DOHH2 (cell line): ENCODE measurements around the gene OR2L3.

Experiments
- H3F3A ChIP-seq: fragments of 200-600 bp; sonication (generic), shearing (Covaris generic); 2 replicates; pipeline ENCODE4 v1.6.0; 2016; ENCODE audit warnings: antibody characterized with exemption, mild to moderate bottlenecking; ENCODE audit not compliant: control insufficient read depth, insufficient read depth
- H3K27ac ChIP-seq: fragments of 200-600 bp; sonication (generic); 2 replicates; pipeline ENCODE4 v1.5.1; 2014; ENCODE audit warnings: low read depth, mild to moderate bottlenecking, low read length, moderate library complexity
- H3K27me3 ChIP-seq: fragments of 200-600 bp; sonication (generic); 2 replicates; pipeline ENCODE4 v1.6.1; 2014; ENCODE audit warnings: mild to moderate bottlenecking, low read length, mixed read lengths; ENCODE audit not compliant: control insufficient read depth
- H3K36me3 ChIP-seq: fragments of 200-600 bp; sonication (generic); 2 replicates; pipeline ENCODE4 v1.6.1; 2014; ENCODE audit warnings: mild to moderate bottlenecking, low read length, moderate library complexity, mixed read lengths; ENCODE audit not compliant: control insufficient read depth
- H3K4me1 ChIP-seq: fragments of 200-600 bp; sonication (generic); 2 replicates; pipeline ENCODE4 v1.6.1; 2014; ENCODE audit warnings: mild to moderate bottlenecking, low read length, mixed read lengths; ENCODE audit not compliant: control insufficient read depth
- H3K4me2 ChIP-seq: fragments of 200-600 bp; sonication (generic); 2 replicates; pipeline ENCODE4 v1.6.0; 2014; ENCODE audit warnings: mild to moderate bottlenecking, low read length, moderate library complexity
- H3K4me3 ChIP-seq: fragments of 200-600 bp; sonication (generic); 2 replicates; pipeline ENCODE4 v1.5.1; 2014; ENCODE audit warnings: mild to moderate bottlenecking, low read length, mixed read lengths
- H3K79me2 ChIP-seq: fragments of 200-600 bp; sonication (generic); 2 replicates; pipeline ENCODE4 v1.6.1; 2014; ENCODE audit warnings: mild to moderate bottlenecking, low read length, mixed read lengths; ENCODE audit not compliant: control insufficient read depth
- H3K9me2 ChIP-seq: fragments of 200-600 bp; sonication (generic); replicated peaks from 2 replicates; pipeline ENCODE4 v1.6.1; 2014; ENCODE audit warnings: mild to moderate bottlenecking, low read length, mixed read lengths; ENCODE audit not compliant: control insufficient read depth
- H3K9me3 ChIP-seq: fragments of 200-600 bp; sonication (generic); 2 replicates; pipeline ENCODE4 v1.6.1; 2014; ENCODE audit warnings: antibody characterized with exemption, low read length, mixed read lengths; ENCODE audit not compliant: control insufficient read depth, insufficient read depth
- H4K20me1 ChIP-seq: fragments of 200-600 bp; sonication (generic); 2 replicates; pipeline ENCODE4 v1.6.0; 2014; ENCODE audit warnings: low read depth, mild to moderate bottlenecking, antibody characterized with exemption, low read length, moderate library complexity; ENCODE audit not compliant: control insufficient read depth, insufficient read depth
- CTCF ChIP-seq: fragments of 200-600 bp; sonication (generic); IDR thresholded peaks from one replicate; pipeline ENCODE4 v1.5.1; 2014; ENCODE audit warnings: antibody characterized with exemption, mild to moderate bottlenecking, low read depth, low read length; ENCODE audit not compliant: poor library complexity, severe bottlenecking
- EZH2phosphoT487 ChIP-seq: fragments of 200-600 bp; sonication (generic); IDR thresholded peaks from 2 replicates; pipeline ENCODE4 v1.6.1; 2017; ENCODE audit warnings: borderline replicate concordance, mild to moderate bottlenecking, antibody characterized with exemption, low read length, moderate library complexity, mixed read lengths

OR2L3 gene

GRCh38 chr1:248007778-248008177 lies 38.9 kb upstream of the OR2L3 start:
- Histone ChIP-seq H3K36me3 (no peaks in the 10 kb centered on the region), H3K4me1 (no peaks in the 10 kb centered on the region), H3K79me2 (no peaks in the 10 kb centered on the region), H3F3A (no peaks in the 10 kb centered on the region), H3K4me2 (no peak overlapping the region), H4K20me1 (no peaks in the 10 kb centered on the region), H3K27ac (no peak overlapping the region), H3K9me2 (no peaks in the 10 kb centered on the region; the same call in 1 of the 2 replicates), H3K27me3 (no peaks in the 10 kb centered on the region), H3K9me3 (peaks cover 4% of the 10 kb centered on the region; the same call in 1 of the 2 replicates), H3K4me3 (no peak overlapping the region)
- no peak for TF ChIP-seq EZH2phosphoT487
- TF ChIP-seq CTCF: no peak

- no peaks in the 10 kb centered on the region for H3K36me3 ChIP-seq
- H3F3A ChIP-seq: no peaks in the 10 kb centered on the region
- H3K4me2 ChIP-seq: no peak overlapping the region
- H3K27me3 ChIP-seq: no peaks in the 10 kb centered on the region
- no peaks in the 10 kb centered on the region for H3K4me1 ChIP-seq
- peaks cover 4% of the 10 kb centered on the region; the same call in 1 of the 2 replicates for H3K9me3 ChIP-seq
- TF ChIP-seq CTCF (no peak), EZH2phosphoT487 (no peak)
- no peak overlapping the region for H3K4me3 ChIP-seq
- H3K79me2 ChIP-seq: no peaks in the 10 kb centered on the region
- H4K20me1 ChIP-seq: no peaks in the 10 kb centered on the region
- no peak overlapping the region for H3K27ac ChIP-seq
- H3K9me2 ChIP-seq: no peaks in the 10 kb centered on the region; the same call in 1 of the 2 replicates
Observed at GRCh38 chr1:248009681-248010080, 37.0 kb upstream of the OR2L3 start.

- Histone ChIP-seq H3K9me3 (peaks cover 4% of the 10 kb centered on the region; the same call in 1 of the 2 replicates), H3F3A (no peaks in the 10 kb centered on the region), H3K36me3 (no peaks in the 10 kb centered on the region), H3K4me1 (no peaks in the 10 kb centered on the region), H3K4me3 (no peak within 1 kb of the TSS), H3K4me2 (no peak within 1 kb of the TSS), H4K20me1 (no peaks in the 10 kb centered on the region), H3K79me2 (no peaks in the 10 kb centered on the region), H3K9me2 (no peaks in the 10 kb centered on the region), H3K27ac (no peak within 1 kb of the TSS), H3K27me3 (no peaks in the 10 kb centered on the region)
- TF ChIP-seq EZH2phosphoT487 (no peak), CTCF (no peak)
Observed at GRCh38 chr1:248013229-248013710, 33.4 kb upstream of the OR2L3 start, which contains the start of gene OR2L5. OR2L5 (plus strand) TSS chr1:248013660; CDS start chr1:248021948, 8,288 bp downstream.
